NCI-H510A treated with DMSO at 0.1 percent for 48 hours (cell line): ENCODE data around the gene FGD2.
"Not testable (repeated sequence)": the region's sequence is repeated elsewhere in the genome, so short reads cannot be mapped to it uniquely, and the experiment has no call there.

Source experiments
- DNase-seq: peaks from one replicate; lab custom pipeline; 2025; lab: John Stamatoyannopoulos, UW

Gene FGD2

GRCh38 chr6:37058984-37059343 is 53.5 kb downstream of the FGD2 start:
- DNase-seq = not testable (repeated sequence)

DNA sequence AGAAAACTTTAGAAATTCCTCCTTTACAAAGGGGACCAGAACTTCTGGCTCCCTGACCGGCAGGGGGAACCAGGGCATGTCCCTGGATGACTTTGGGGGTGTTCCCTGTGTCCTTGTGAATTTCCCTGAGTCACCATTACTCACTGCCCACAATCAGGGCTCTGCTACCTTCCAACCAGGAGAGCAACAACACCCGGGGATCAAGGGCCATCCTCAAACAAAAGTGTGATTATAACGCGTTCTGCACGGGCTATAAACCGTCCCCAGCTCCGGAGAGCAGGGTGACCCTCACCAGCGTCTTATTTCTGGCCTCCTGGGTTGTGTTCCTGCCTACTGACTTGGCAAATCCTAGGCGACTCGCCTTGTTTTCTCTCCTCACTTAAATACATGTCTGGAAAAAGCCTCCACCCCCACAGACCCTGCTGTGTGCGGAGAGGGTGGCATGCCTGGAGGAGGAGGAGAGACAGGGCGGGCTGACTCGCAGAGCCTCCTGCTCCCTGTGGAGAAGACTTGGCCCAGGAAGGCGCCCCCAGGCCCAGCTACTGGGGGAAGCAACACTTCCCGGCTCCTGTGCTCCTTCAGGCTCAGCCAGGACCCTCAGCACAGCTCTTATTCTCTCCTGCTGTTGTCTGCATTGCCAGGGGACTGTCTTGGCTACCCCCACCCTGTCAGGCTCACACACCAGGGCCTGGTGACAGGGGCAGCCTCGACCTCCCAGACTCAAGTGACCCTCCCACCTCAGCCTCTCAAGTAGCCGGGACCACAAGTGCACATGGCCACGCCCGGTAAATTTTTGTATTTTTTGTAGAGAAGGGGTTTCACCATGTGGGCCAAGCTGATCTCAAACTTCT is 54.1 kb downstream of the FGD2 start:
- peak; percentile 77 for DNase-seq

- no peak for DNase-seq
Measured at GRCh38 chr6:37060195-37060559, 54.7 kb downstream of the FGD2 start.

DNA sequence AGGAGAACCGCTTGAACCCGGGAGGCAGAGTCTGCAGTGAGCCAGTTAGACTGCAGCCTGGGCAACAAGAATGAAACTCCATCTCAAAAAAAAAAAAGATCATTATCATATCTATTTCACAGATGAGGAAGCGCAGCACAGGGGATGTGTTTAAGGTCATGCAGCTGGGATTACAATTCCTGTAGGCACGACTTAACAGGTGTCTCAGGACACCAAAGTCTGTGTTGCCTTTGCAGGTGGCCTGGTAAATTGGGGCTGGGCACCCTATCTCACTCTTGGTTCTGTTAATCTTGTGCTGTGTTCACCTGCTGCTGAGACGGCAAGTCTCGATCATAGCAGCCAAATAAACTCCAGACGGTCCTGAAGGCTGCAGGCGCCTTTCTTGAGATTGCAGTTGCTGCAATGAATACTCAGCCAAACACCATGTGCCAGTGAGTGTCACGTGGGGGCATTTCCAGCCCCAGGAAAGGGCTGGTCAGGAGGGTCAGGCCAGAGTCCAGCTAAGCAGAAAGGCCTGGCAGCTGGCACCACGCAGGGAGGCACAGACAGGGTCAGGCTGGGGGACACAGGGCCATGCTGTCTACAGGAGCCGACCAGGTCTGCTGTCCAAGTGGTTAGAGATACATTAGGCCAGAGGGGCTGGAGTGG is 55.8 kb downstream of the FGD2 start:
- DNase-seq = no peak

DNA sequence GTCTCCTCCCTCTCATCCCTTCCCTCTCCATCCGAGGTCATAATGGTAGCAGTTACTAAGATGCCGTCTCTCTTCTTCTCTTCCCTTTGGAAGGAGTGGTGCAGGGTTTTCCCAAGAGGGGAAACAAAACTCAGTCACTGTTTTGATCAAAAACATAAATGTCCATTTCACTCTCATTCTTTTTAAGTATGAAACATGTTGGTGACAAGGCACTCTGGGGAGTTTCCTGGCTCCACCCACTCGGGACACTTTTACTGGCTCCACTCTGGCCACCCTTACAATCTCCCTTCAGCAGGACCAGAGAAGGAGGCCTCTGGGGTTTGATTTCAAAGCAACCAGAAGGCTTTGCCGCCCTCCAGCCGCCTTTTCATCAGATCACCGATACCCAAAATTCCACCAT is 57.0 kb downstream of the FGD2 start:
- no peak for DNase-seq

- peak; percentile 81 for DNase-seq
Measured at GRCh38 chr6:37068356-37069270, 63.2 kb downstream of the FGD2 start.

- no peak for DNase-seq
Measured at GRCh38 chr6:37069639-37070038, 64.2 kb downstream of the FGD2 start.

GRCh38 chr6:37072526-37072925 is 67.1 kb downstream of the FGD2 start:
- DNase-seq = peak; percentile 14

- peak; percentile 58 for DNase-seq
Measured at GRCh38 chr6:37074053-37074827, 68.8 kb downstream of the FGD2 start.

DNA sequence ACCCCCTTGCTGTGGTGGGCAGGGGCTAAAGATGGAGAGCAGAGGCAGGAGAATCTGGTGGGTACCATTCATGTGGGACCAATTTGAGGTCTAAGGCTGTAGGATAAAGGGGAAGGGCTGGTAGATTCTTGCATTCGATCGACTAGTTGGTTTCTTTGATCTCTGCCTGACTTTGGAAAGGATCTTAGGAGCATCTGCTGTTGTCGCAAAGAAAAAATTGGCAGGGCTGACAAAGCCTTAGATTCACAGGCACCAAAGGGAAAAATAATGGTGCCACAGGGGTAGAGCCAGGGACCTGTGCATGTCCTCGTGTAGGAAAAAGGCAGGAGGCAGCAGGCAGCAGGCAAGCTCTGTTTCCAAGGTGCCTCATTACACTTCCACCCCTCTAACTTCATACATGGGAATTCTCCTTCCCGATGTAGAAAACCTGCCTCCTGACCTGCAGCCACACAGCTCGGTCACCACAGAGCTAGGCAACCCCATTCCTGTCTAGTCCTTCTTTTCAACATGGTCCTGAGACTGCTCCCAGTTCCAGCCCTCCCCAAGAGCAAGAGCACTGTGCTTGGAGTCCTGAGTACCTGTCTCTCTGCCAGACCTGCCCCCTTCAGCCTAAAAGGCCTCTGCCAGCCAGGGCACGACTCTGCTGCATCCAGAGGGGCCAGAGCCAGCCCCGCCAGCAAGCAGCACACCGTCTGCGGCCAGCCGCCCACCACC is 71.9 kb downstream of the FGD2 start:
- no peak for DNase-seq

DNA sequence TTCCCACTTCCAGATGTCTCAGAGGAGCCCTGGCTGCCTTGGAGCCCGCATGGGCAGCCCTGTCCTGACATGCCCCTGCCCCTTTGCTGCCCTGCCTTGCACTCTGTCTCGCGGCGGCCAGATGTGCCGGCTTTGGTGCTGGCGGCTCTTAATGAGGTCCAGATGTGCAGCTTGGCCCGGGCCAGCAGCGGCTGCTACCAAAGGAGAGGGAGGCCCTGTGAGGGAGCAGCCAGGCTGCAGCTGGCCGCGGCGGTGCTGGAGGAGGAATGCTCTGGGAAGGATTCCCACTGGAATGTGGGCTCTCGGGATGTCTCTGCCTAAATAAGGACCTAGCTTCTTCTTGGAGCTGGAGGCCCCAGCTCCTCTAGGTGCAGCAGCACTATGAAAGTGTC is 72.4 kb downstream of the FGD2 start:
- no peak for DNase-seq
